ENCODE measurements around the gene KRT82.

DNA sequence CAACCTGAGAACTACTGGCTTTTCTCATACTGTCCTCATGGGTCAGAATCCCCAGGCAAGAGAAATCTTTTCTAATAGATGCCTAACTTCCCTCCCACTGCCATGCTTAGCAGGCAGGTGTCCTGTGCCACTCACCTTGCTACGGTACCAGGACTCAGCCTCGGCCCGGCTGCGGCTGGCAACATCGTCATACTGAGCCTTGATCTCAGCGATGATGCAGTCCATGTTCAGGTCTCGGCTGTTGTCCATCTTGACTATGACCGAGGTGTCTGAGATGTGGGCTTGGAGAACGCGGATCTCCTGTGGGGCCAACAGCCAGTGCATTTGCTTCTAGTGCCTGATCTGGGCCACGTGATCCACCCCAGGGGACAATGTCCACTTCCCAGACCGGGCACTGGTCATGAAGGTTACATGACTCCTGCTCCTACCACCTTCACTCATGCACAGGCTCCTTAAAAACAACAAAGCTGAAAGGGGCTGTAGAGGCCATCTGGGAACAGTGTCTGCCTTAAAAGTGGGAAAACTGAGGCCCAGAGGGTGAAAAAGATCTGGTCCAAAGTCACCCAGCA lies 42.9 kb downstream of the KRT82 start:
- TF ChIP-seq POLR2A (IDR thresholded peaks at IDR 0.05; ENCODE audit: low read length) (no peak), GATA1 (IDR thresholded peaks at IDR 0.05; ENCODE audit: low read depth, low read length) (no peak)
